Mesothelial cell of epicardium (in vitro differentiated cells): ENCODE measurements around the gene KREMEN1. TPM values are rescaled to one million over a fixed set of nuclear protein-coding genes. Genes with fewer than 3 reads are reported as not detected.

ENCODE experiments used
- DNase-seq, 2 experiments: peaks; one replicate each; pipeline ENCODE4 v3.0.0; 2021; ENCODE audit warnings: low spot score in 2 of 2; ENCODE audit not compliant: unreplicated experiment in 2 of 2
- H3K27ac Mint-ChIP-seq: 2 replicates; pipeline ENCODE4 v1.8.0; 2021; ENCODE audit warnings: mixed read lengths
- H3K27me3 Mint-ChIP-seq: 2 replicates; pipeline ENCODE4 v1.8.0; 2021; ENCODE audit warnings: low read depth, mixed read lengths
- H3K36me3 Mint-ChIP-seq: 2 replicates; pipeline ENCODE4 v1.8.0; 2021; ENCODE audit warnings: mixed read lengths
- H3K4me1 Mint-ChIP-seq: 2 replicates; pipeline ENCODE4 v1.8.0; 2021; ENCODE audit warnings: mixed read lengths
- H3K4me3 Mint-ChIP-seq: 2 replicates; pipeline ENCODE4 v1.8.0; 2021; ENCODE audit warnings: mild to moderate bottlenecking, moderate library complexity, mixed read lengths
- H3K9me3 Mint-ChIP-seq: 2 replicates; pipeline ENCODE4 v1.8.0; 2021; ENCODE audit warnings: mixed read lengths
- CTCF ChIP-seq: fragments of 200-600 bp; sonication (generic); IDR thresholded peaks from one replicate; pipeline ENCODE4 v1.5.0; 2021; ENCODE audit warnings: antibody characterized with exemption; ENCODE audit not compliant: unreplicated experiment
- total RNA-seq: library from RNA; stranded (reverse); gene quantifications from 3 replicates; pipeline ENCODE4 v1.2.1, GENCODE V29; 2021

KREMEN1 gene
- total RNA-seq, 1 donor from 2014 or later: 24.4 TPM

- Mint-ChIP-seq H3K9me3 (peaks cover 10% of the 10 kb centered on the region), H3K4me3 (no peak overlapping the region), H3K4me1 (peaks cover 2% of the 10 kb centered on the region), H3K36me3 (peaks cover 61% of the 10 kb centered on the region), H3K27ac (no peak overlapping the region), H3K27me3 (no peaks in the 10 kb centered on the region)
- no peak for DNase-seq
- TF ChIP-seq CTCF: no peak
Observed at GRCh38 chr22:29136782-29137700, 64.2 kb downstream of the KREMEN1 start.

GRCh38 chr22:29138556-29139305 is 65.9 kb downstream of the KREMEN1 start:
- H3K27me3 Mint-ChIP-seq: no peaks in the 10 kb centered on the region
- H3K27ac Mint-ChIP-seq: no peak overlapping the region
- peaks cover 55% of the 10 kb centered on the region for H3K36me3 Mint-ChIP-seq
- DNase-seq: no peak
- H3K9me3 Mint-ChIP-seq: peaks cover 2% of the 10 kb centered on the region
- no peak for TF ChIP-seq CTCF
- H3K4me1 Mint-ChIP-seq: peaks cover 2% of the 10 kb centered on the region
- no peak overlapping the region for H3K4me3 Mint-ChIP-seq

GRCh38 chr22:29139965-29140782 is 67.3 kb downstream of the KREMEN1 start:
- H3K36me3 Mint-ChIP-seq: peaks cover 42% of the 10 kb centered on the region
- H3K27me3 Mint-ChIP-seq: no peaks in the 10 kb centered on the region
- peaks cover 2% of the 10 kb centered on the region for H3K4me1 Mint-ChIP-seq
- no peaks in the 10 kb centered on the region for H3K9me3 Mint-ChIP-seq
- H3K4me3 Mint-ChIP-seq: no peak overlapping the region
- TF ChIP-seq CTCF: no peak
- H3K27ac Mint-ChIP-seq: no peak overlapping the region
- no peak for DNase-seq

GRCh38 chr22:29141078-29141688 is 68.3 kb downstream of the KREMEN1 start:
- no peak for DNase-seq
- Mint-ChIP-seq H3K4me3 (no peak overlapping the region), H3K36me3 (peaks cover 38% of the 10 kb centered on the region), H3K27ac (no peak overlapping the region), H3K9me3 (no peaks in the 10 kb centered on the region), H3K27me3 (no peaks in the 10 kb centered on the region), H3K4me1 (peaks cover 2% of the 10 kb centered on the region)
- TF ChIP-seq CTCF: no peak

GRCh38 chr22:29142116-29142515 is 69.3 kb downstream of the KREMEN1 start:
- no peak overlapping the region for H3K4me3 Mint-ChIP-seq
- no peak for TF ChIP-seq CTCF
- DNase-seq: no peak
- peaks cover 2% of the 10 kb centered on the region for H3K4me1 Mint-ChIP-seq
- H3K9me3 Mint-ChIP-seq: no peaks in the 10 kb centered on the region
- peaks cover 37% of the 10 kb centered on the region for H3K36me3 Mint-ChIP-seq
- no peak overlapping the region for H3K27ac Mint-ChIP-seq
- H3K27me3 Mint-ChIP-seq: no peaks in the 10 kb centered on the region
